ENCODE data around the gene OTULIN.

Gene OTULIN

GRCh38 chr5:14742498-14742897 lies 78.0 kb downstream of the OTULIN start:
- TF ChIP-seq CTCF (conservative IDR thresholded peaks at IDR 0.05): no peak
- no peak overlapping the region for H3K27ac ChIP-seq

- H3K27ac ChIP-seq: peak overlapping the region; percentile 55
- no peak for TF ChIP-seq CTCF (conservative IDR thresholded peaks at IDR 0.05)
These were observed 79.2 kb downstream of the OTULIN start for GRCh38 chr5:14743601-14744295.

GRCh38 chr5:14744296-14745187 lies 80.0 kb downstream of the OTULIN start:
- TF ChIP-seq CTCF (conservative IDR thresholded peaks at IDR 0.05): no peak
- peak overlapping the region; percentile 55 for H3K27ac ChIP-seq

- H3K27ac ChIP-seq: peak overlapping the region; percentile 55; the same call in 1 of the 2 replicates
- no peak for TF ChIP-seq CTCF (conservative IDR thresholded peaks at IDR 0.05)
These were observed 80.7 kb downstream of the OTULIN start for GRCh38 chr5:14745188-14745563.

GRCh38 chr5:14745753-14746152 lies 81.2 kb downstream of the OTULIN start:
- no peak overlapping the region for H3K27ac ChIP-seq
- TF ChIP-seq CTCF (conservative IDR thresholded peaks at IDR 0.05): no peak

- no peak overlapping the region for H3K27ac ChIP-seq
- no peak for TF ChIP-seq CTCF (conservative IDR thresholded peaks at IDR 0.05)
These were observed 83.8 kb downstream of the OTULIN start for GRCh38 chr5:14748180-14748900.
